K562 (cell line): ENCODE data around the gene TIAM1. TPM values are rescaled to one million over a fixed set of nuclear protein-coding genes. Genes with fewer than 3 reads are reported as not detected.

Source experiments
- ATAC-seq: fragments of 200-7000 bp; cut with Tn5 transposase; 3 replicates; pipeline ENCODE4 v1.9.1; 2020; ENCODE audit warnings: moderate library complexity
- BruUV-seq: library from RNA; stranded (reverse); fragments of 400-500 nt; replicated peaks from 2 replicates; lab custom pipeline; 2021; lab: Mats Ljungman, UMichigan
- CTCF ChIA-PET: fragments of 300-600 bp; formaldehyde crosslinking; extraction: SDS; loops from one replicate; lab custom pipeline; 2021; ENCODE audit warnings: low intra/inter-chr PET ratio; lab: Yijun Ruan, JAX
- POLR2A ChIA-PET: fragments of 300-600, 350-650 bp; sonication (Branson Sonifier 250); formaldehyde crosslinking; extraction: SDS; loops from one replicate; lab custom pipeline; 2021; ENCODE audit warnings: antibody characterized with exemption, inconsistent platforms; lab: Yijun Ruan, JAX
- DNase-seq, 4 experiments: peaks; one replicate each; pipeline versions ENCODE4 v3.0.0 to v3.0.0-alpha.2; 2011 to 2018; ENCODE audit warnings: low spot score in 3 of 4, mixed read lengths in 3 of 4; ENCODE audit errors: extremely low read depth in 1 of 4
- FAIRE-seq: peaks from 2 replicates; lab custom pipeline; 2011; peaks lifted over from hg19 to GRCh38; lab: Jason Lieb, UNC
- H2AFZ ChIP-seq: 2 replicates; pipeline ENCODE4 v1.6.0; 2011; ENCODE audit warnings: low read depth, low read length, control low read depth, inconsistent platforms
- H3K27ac ChIP-seq: fragments of 200-600 bp; 3 replicates; pipeline ENCODE4 v1.8.0; 2011; ENCODE audit warnings: low read depth, mild to moderate bottlenecking, control low read depth, inconsistent platforms, low read length, moderate library complexity, mixed read lengths; ENCODE audit errors: extremely low read depth
- H3K27me3 ChIP-seq, 2 experiments: fragments of 300-600 bp in 1 of 2; 2 replicates in 1 of 2; 3 replicates in 1 of 2; pipeline versions ENCODE4 v1.6.0 to v1.8.0; 2011; ENCODE audit warnings: inconsistent platforms in 2 of 2, low read length in 2 of 2, mild to moderate bottlenecking in 1 of 2, mixed read lengths in 1 of 2, moderate library complexity in 1 of 2; ENCODE audit not compliant: control insufficient read depth in 2 of 2, insufficient read depth in 2 of 2
- H3K36me3 ChIP-seq: fragments of 300-600 bp; 3 replicates; pipeline ENCODE4 v1.8.0; 2011; ENCODE audit warnings: mild to moderate bottlenecking, low read length, inconsistent platforms; ENCODE audit not compliant: control insufficient read depth, insufficient read depth
- H3K4me1 ChIP-seq, 2 experiments: fragments of 200-600 bp in 1 of 2; replicated peaks in 1 of 2; 2 replicates in 1 of 2; 3 replicates in 1 of 2; pipeline versions ENCODE4 v1.5.1 to v1.8.0; 2011; ENCODE audit warnings: inconsistent platforms in 2 of 2, low read length in 2 of 2, mild to moderate bottlenecking in 1 of 2, mixed read lengths in 1 of 2, moderate library complexity in 1 of 2; ENCODE audit not compliant: control insufficient read depth in 2 of 2, insufficient read depth in 2 of 2
- H3K4me2 ChIP-seq: 2 replicates; pipeline ENCODE4 v1.6.1; 2011; ENCODE audit warnings: low read length, control low read depth, inconsistent platforms, mixed read lengths; ENCODE audit not compliant: insufficient read depth
- H3K4me3 ChIP-seq: fragments of 200-600 bp; sonication (generic), shearing (Covaris generic); 2 replicates; pipeline ENCODE4 v1.5.1; 2016; ENCODE audit warnings: control low read depth, inconsistent platforms
- H3K79me2 ChIP-seq: fragments of 200-600 bp; 3 replicates; pipeline ENCODE4 v1.8.0; 2011; ENCODE audit warnings: low read length, inconsistent platforms; ENCODE audit not compliant: control insufficient read depth, insufficient read depth
- H3K9ac ChIP-seq, 2 experiments: 2 replicates each; pipeline versions ENCODE4 v1.6.0 to v1.6.1; 2011; ENCODE audit warnings: low read depth in 2 of 2, low read length in 2 of 2, control low read depth in 1 of 2, inconsistent platforms in 1 of 2, mild to moderate bottlenecking in 1 of 2, mixed read lengths in 1 of 2; ENCODE audit not compliant: insufficient read depth in 1 of 2
- H3K9me1 ChIP-seq: one replicate; pipeline ENCODE4 v1.6.0; 2011; ENCODE audit warnings: inconsistent platforms, mild to moderate bottlenecking, low read length, moderate library complexity; ENCODE audit not compliant: control insufficient read depth, insufficient read depth
- H3K9me3 ChIP-seq: replicated peaks from 2 replicates; pipeline ENCODE4 v1.5.1; 2011; ENCODE audit warnings: low read depth, low read length, inconsistent platforms; ENCODE audit not compliant: control insufficient read depth, insufficient read depth
- H4K20me1 ChIP-seq: replicated peaks from 2 replicates; pipeline ENCODE4 v1.6.1; 2011; ENCODE audit warnings: low read length, inconsistent platforms, mixed read lengths; ENCODE audit not compliant: control insufficient read depth, insufficient read depth
- FOXA3 ChIP-seq, 2 experiments: fragments of 450-650 bp in 1 of 2; sonication (generic) in 1 of 2; formaldehyde crosslinking; IDR thresholded peaks in 1 of 2; conservative IDR thresholded peaks in 1 of 2; 2 replicates each; pipeline versions ENCODE4 v1.4.0 to v1.8.0; 2020 to 2022; ENCODE audit warnings: mild to moderate bottlenecking in 2 of 2, missing genetic modification reagents in 1 of 2
- HNRNPK ChIP-seq: fragments of 200-400 bp; formaldehyde crosslinking; IDR thresholded peaks from one replicate; pipeline ENCODE4 v1.6.1; 2018; ENCODE audit warnings: mild to moderate bottlenecking, low read depth, low read length; ENCODE audit not compliant: poor library complexity, severe bottlenecking
- MEIS2 ChIP-seq: fragments of 450-650 bp; IDR thresholded peaks from 2 replicates; pipeline ENCODE4 v1.6.1; 2014; ENCODE audit warnings: mild to moderate bottlenecking; ENCODE audit not compliant: partially characterized antibody
- PHB2 ChIP-seq: fragments of 450-650 bp; IDR thresholded peaks from 2 replicates; pipeline ENCODE4 v1.6.1; 2017; ENCODE audit warnings: low read depth
- SAFB2 ChIP-seq: fragments of 200-400 bp; formaldehyde crosslinking; IDR thresholded peaks from 2 replicates; pipeline ENCODE4 v1.6.1; 2018; ENCODE audit warnings: borderline replicate concordance, low read length, low read depth, moderate library complexity; ENCODE audit not compliant: severe bottlenecking
- SRSF3 ChIP-seq: fragments of 200-400 bp; formaldehyde crosslinking; IDR thresholded peaks from 2 replicates; pipeline ENCODE4 v1.6.1; 2016; ENCODE audit warnings: mild to moderate bottlenecking, low read length, moderate library complexity; ENCODE audit not compliant: insufficient read depth
- ZNF644 ChIP-seq: fragments of 200-800 bp; sonication (Bioruptor generic); IDR thresholded peaks from 2 replicates; pipeline ENCODE4 v1.6.1; 2016; ENCODE audit warnings: low read depth, missing genetic modification characterization, missing compliant biosample characterization
- ZNF75A ChIP-seq: fragments of 450-650 bp; formaldehyde crosslinking; IDR thresholded peaks from 2 replicates; pipeline ENCODE4 v1.4.0; 2020; ENCODE audit warnings: mild to moderate bottlenecking
- WGBS: fragments of 100-300 bp; shearing (Covaris generic); methylation state at CpG from one replicate; pipeline ENCODE4 v1.1.6; 2016; ENCODE audit warnings: low coverage, mixed read lengths; ENCODE audit not compliant: insufficient coverage; ENCODE audit errors: missing lambda C conversion rate; 5-methylcytosine and 5-hydroxymethylcytosine counted together
- in situ Hi-C: fragments of 300-500 bp; cut with MboI; formaldehyde crosslinking; loops from 4 replicates; pipeline ENCODE4 v1.15.0; 2018; ENCODE audit warnings: inconsistent platforms, mixed read lengths
- intact Hi-C: fragments of 100-400 bp; cut with micrococcal nuclease; formaldehyde crosslinking; loops from 2 replicates; pipeline ENCODE4 v1.14.2; 2022
- polyA plus RNA-seq, 8 experiments: library from polyadenylated mRNA; depleted of rRNA in 4 of 8; stranded (reverse) in 5 of 8; unstranded in 3 of 8; fragments of >200 nt; fragmentation: Nextera tagmentation in 2 of 8; fragmentation: Illumina TruSeq in 1 of 8; extraction: Ambion mirVana in 2 of 8; extraction: Trizol in 1 of 8; gene quantifications; 2 replicates each; pipeline versions ENCODE4 v1.2.1 to v1.2.3, GENCODE V29; 2011 to 2014; ENCODE audit warnings: inconsistent platforms in 1 of 8, missing spikeins in 1 of 8
- total RNA-seq, 7 experiments: library from RNA; depleted of rRNA in 6 of 7; stranded (reverse); fragments of >200 nt in 6 of 7; fragmentation: Illumina TruSeq in 2 of 7; extraction: Trizol in 2 of 7; gene quantifications; 2 replicates each; pipeline versions ENCODE4 v1.2.1 to v1.2.3, GENCODE V29; 2011 to 2021; ENCODE audit warnings: low replicate concordance in 1 of 7
- TF ChIP-seq, protein P1 (sequence below): sonication (generic); formaldehyde crosslinking; IDR thresholded peaks from 2 replicates; pipeline ENCODE4 v1.8.0; 2022; ENCODE audit warnings: mild to moderate bottlenecking, low read depth, missing genetic modification reagents
- TF ChIP-seq, protein P2 (sequence below): fragments of 450-650 bp; IDR thresholded peaks from 2 replicates; pipeline ENCODE4 v1.6.1; 2016; ENCODE audit warnings: mild to moderate bottlenecking

The TIAM1 gene
- total and polyA plus RNA-seq, 9 of the 15 experiments (the other 6 are each of a cell fraction or from before 2014, with no cell fraction given) = 0.11 TPM; not detected in 8

DNA sequence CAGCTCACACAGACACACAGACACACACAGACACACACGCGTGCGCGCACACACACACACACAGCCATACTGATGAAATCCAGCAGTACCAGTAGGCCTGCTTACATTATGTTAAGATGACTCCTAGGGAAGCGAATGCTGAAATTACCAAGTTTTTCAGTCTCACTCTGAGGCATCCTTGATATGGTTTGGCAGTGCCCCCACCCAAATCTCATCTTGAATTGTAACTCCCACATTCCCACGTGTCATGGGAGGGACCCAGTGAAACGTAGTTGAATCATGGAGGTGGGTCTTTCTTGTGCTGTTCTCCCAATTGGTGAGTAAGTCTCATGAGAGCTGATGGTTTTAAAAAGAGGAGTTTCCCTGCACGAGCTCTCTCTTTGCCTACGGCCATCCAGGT lies 64.1 kb downstream of the TIAM1 start:
- H3K9me1 ChIP-seq = no peaks in the 10 kb centered on the region
- ChIA-PET POLR2A (no interaction called here), CTCF (no interaction called here)
- intact Hi-C loops = no loop called here
- BruUV-seq = no TSS peak
- no peaks in the 10 kb centered on the region for H3K9me3 ChIP-seq
- no peaks in the 10 kb centered on the region for H4K20me1 ChIP-seq
- peaks cover 3 to 10% of the 10 kb centered on the region in 2 experiments; a peak in 4 of 5 replicates for H3K27me3 ChIP-seq
- H3K4me1 ChIP-seq = peaks cover 0 to 3% of the 10 kb centered on the region in 2 experiments; a peak in 2 of 5 replicates
- in situ Hi-C loops = no loop called here
- H3K9ac ChIP-seq = no peak overlapping the region
- no peak overlapping the region for H2AFZ ChIP-seq
- no peak overlapping the region for H3K27ac ChIP-seq
- H3K36me3 ChIP-seq = no peaks in the 10 kb centered on the region
- no peaks in the 10 kb centered on the region for H3K79me2 ChIP-seq
- WGBS = 0% methylated on average over 9 of the region's 9 CpGs
- ATAC-seq (no peak), FAIRE-seq (no peak), DNase-seq (no peak)
- no peak for TF ChIP-seq PHB2
- no peak for TF ChIP-seq ZNF75A (CRISPR knock-in tag)
- no peak for TF ChIP-seq HNRNPK
- no peak for TF ChIP-seq SAFB2
- TF ChIP-seq ZNF644 (tag) = no peak
- TF ChIP-seq, protein P1, sequence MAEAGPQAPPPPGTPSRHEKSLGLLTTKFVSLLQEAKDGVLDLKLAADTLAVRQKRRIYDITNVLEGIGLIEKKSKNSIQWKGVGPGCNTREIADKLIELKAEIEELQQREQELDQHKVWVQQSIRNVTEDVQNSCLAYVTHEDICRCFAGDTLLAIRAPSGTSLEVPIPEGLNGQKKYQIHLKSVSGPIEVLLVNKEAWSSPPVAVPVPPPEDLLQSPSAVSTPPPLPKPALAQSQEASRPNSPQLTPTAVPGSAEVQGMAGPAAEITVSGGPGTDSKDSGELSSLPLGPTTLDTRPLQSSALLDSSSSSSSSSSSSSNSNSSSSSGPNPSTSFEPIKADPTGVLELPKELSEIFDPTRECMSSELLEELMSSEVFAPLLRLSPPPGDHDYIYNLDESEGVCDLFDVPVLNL = no peak
- TF ChIP-seq, protein P2, sequence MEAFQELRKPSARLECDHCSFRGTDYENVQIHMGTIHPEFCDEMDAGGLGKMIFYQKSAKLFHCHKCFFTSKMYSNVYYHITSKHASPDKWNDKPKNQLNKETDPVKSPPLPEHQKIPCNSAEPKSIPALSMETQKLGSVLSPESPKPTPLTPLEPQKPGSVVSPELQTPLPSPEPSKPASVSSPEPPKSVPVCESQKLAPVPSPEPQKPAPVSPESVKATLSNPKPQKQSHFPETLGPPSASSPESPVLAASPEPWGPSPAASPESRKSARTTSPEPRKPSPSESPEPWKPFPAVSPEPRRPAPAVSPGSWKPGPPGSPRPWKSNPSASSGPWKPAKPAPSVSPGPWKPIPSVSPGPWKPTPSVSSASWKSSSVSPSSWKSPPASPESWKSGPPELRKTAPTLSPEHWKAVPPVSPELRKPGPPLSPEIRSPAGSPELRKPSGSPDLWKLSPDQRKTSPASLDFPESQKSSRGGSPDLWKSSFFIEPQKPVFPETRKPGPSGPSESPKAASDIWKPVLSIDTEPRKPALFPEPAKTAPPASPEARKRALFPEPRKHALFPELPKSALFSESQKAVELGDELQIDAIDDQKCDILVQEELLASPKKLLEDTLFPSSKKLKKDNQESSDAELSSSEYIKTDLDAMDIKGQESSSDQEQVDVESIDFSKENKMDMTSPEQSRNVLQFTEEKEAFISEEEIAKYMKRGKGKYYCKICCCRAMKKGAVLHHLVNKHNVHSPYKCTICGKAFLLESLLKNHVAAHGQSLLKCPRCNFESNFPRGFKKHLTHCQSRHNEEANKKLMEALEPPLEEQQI = no peak
- TF ChIP-seq SRSF3 = no peak
- TF ChIP-seq FOXA3 (CRISPR knock-in tag; conservative IDR thresholded peaks at IDR 0.05 in 1 of 2, IDR thresholded peaks at IDR 0.05 in 1 of 2) = no peak
- no peak for TF ChIP-seq MEIS2
- no peak overlapping the region for H3K4me3 ChIP-seq
- H3K4me2 ChIP-seq = no peak overlapping the region
